8988T (cell line): Measurements from ENCODE around the gene ARHGEF4.
"Not testable (repeated sequence)": the region's sequence is repeated elsewhere in the genome, so short reads cannot be mapped to it uniquely, and the experiment has no call there.

Experiments
- DNase-seq: peaks from one replicate; pipeline ENCODE4 v3.0.0; 2011

The ARHGEF4 gene

GRCh38 chr2:131056932-131057287 lies 220.2 kb downstream of the ARHGEF4 start:
- no peak for DNase-seq

GRCh38 chr2:131058214-131058843 lies 221.6 kb downstream of the ARHGEF4 start:
- DNase-seq, result no peak

GRCh38 chr2:131058920-131059319 lies 222.2 kb downstream of the ARHGEF4 start:
- DNase-seq, result no peak

- DNase-seq, result no peak
Measured at GRCh38 chr2:131063501-131064283, 227.0 kb downstream of the ARHGEF4 start.

GRCh38 chr2:131064589-131065512 lies 228.1 kb downstream of the ARHGEF4 start:
- DNase-seq, result no peak

- DNase-seq, result no peak
Measured at GRCh38 chr2:131067465-131068125, 230.9 kb downstream of the ARHGEF4 start.

- not testable (repeated sequence) for DNase-seq
Measured at GRCh38 chr2:131068172-131068571, 231.5 kb downstream of the ARHGEF4 start.

- DNase-seq, result not testable (repeated sequence)
Measured at GRCh38 chr2:131075578-131075977, 238.9 kb downstream of the ARHGEF4 start.

- no peak for DNase-seq
Measured at GRCh38 chr2:131076707-131077106, 240.0 kb downstream of the ARHGEF4 start.

GRCh38 chr2:131077182-131077846 lies 240.6 kb downstream of the ARHGEF4 start:
- no peak for DNase-seq

GRCh38 chr2:131077966-131078365 lies 241.3 kb downstream of the ARHGEF4 start:
- no peak for DNase-seq

GRCh38 chr2:131079931-131080330 lies 243.2 kb downstream of the ARHGEF4 start:
- not testable (repeated sequence) for DNase-seq

GRCh38 chr2:131081190-131081589 lies 244.5 kb downstream of the ARHGEF4 start:
- no peak for DNase-seq

GRCh38 chr2:131085646-131086045 lies 248.9 kb downstream of the ARHGEF4 start:
- DNase-seq, result no peak

GRCh38 chr2:131092458-131093005 lies 255.8 kb downstream of the ARHGEF4 start:
- DNase-seq, result no peak

GRCh38 chr2:131093006-131093695 lies 256.4 kb downstream of the ARHGEF4 start, which contains the start of gene FAM168B:
TSS of gene FAM168B (minus strand) at chr2:131093460. CDS start at chr2:131082646, 10,814 bp downstream.
- DNase-seq, result peak; percentile 86

- peak; percentile 45 for DNase-seq
Measured at GRCh38 chr2:131093696-131094462, 257.2 kb downstream of the ARHGEF4 start.

- DNase-seq, result no peak
Measured at GRCh38 chr2:131094463-131095281, 258.0 kb downstream of the ARHGEF4 start.
